ENCODE data around the gene DENND1A.

GRCh38 chr9:123710299-123710698, 219.6 kb downstream of the DENND1A start:
- no peak for TF ChIP-seq CTCF (IDR thresholded peaks at IDR 0.05)
- no peak for TF ChIP-seq POLR2A (IDR thresholded peaks at IDR 0.05)
